H54 (cell line): ENCODE data around the gene ITPKB.

Experiments used
- DNase-seq: peaks from one replicate; pipeline ENCODE4 v3.0.0; 2011; ENCODE audit warnings: low spot score, mixed read lengths; ENCODE audit not compliant: insufficient read length
- FAIRE-seq: peaks from 3 replicates; lab custom pipeline; 2011; peaks lifted over from hg19 to GRCh38; lab: Jason Lieb, UNC
- POLR2A ChIP-seq: IDR thresholded peaks from 2 replicates; pipeline ENCODE4 v1.6.1; 2011; ENCODE audit warnings: low read depth, mild to moderate bottlenecking, low read length

The ITPKB gene

GRCh38 chr1:226659136-226659535 lies 79.9 kb downstream of the ITPKB start:
- no peak for FAIRE-seq
- no peak for TF ChIP-seq POLR2A
- no peak for DNase-seq

- DNase-seq (no peak), FAIRE-seq (no peak)
- no peak for TF ChIP-seq POLR2A
Measured at GRCh38 chr1:226658546-226659125, 80.4 kb downstream of the ITPKB start.

- FAIRE-seq (no peak), DNase-seq (no peak)
- no peak for TF ChIP-seq POLR2A
Measured at GRCh38 chr1:226657895-226658545, 81.1 kb downstream of the ITPKB start.

GRCh38 chr1:226656601-226657277 lies 82.3 kb downstream of the ITPKB start:
- DNase-seq, result peak; percentile 50
- no peak for TF ChIP-seq POLR2A
- no peak for FAIRE-seq

GRCh38 chr1:226656201-226656600 lies 82.9 kb downstream of the ITPKB start:
- no peak for DNase-seq
- TF ChIP-seq POLR2A, result no peak
- no peak for FAIRE-seq

GRCh38 chr1:226655251-226656163 lies 83.6 kb downstream of the ITPKB start:
- TF ChIP-seq POLR2A, result 0 out of 2 replicates have a peak, but pooled peaks have one; percentile 15
- DNase-seq, result peak; percentile 64
- no peak for FAIRE-seq

GRCh38 chr1:226654668-226655055 lies 84.4 kb downstream of the ITPKB start:
- no peak for TF ChIP-seq POLR2A
- no peak for FAIRE-seq
- DNase-seq, result no peak

- no peak for FAIRE-seq
- no peak for TF ChIP-seq POLR2A
Measured at GRCh38 chr1:226654046-226654667, 84.9 kb downstream of the ITPKB start.

GRCh38 chr1:226653311-226653921 lies 85.7 kb downstream of the ITPKB start:
- TF ChIP-seq POLR2A, result no peak
- FAIRE-seq, result no peak
- no peak for DNase-seq

More at GRCh38 chr1:226654046-226654667, 84.9 kb downstream of the ITPKB start:
- DNase-seq, result no peak

GRCh38 chr1:226652613-226653012 lies 86.5 kb downstream of the ITPKB start:
- no peak for TF ChIP-seq POLR2A
- no peak for FAIRE-seq

GRCh38 chr1:226651732-226652105 lies 87.4 kb downstream of the ITPKB start:
- TF ChIP-seq POLR2A, result no peak
- no peak for DNase-seq
- FAIRE-seq, result no peak

More at GRCh38 chr1:226652613-226653012, 86.5 kb downstream of the ITPKB start:
- DNase-seq, result no peak

- FAIRE-seq, result no peak
Measured at GRCh38 chr1:226651041-226651731, 87.9 kb downstream of the ITPKB start.

More at GRCh38 chr1:226651041-226651731, 87.9 kb downstream of the ITPKB start:
- no peak for TF ChIP-seq POLR2A
- DNase-seq, result no peak
